Measurements from ENCODE around the gene EEF2KMT. TPM values are rescaled to one million over a fixed set of nuclear protein-coding genes. Genes with fewer than 3 reads are reported as not detected.

The EEF2KMT gene
- total and polyA plus RNA-seq, 9 of the 15 experiments (the other 6 are each of a cell fraction or from before 2014, with no cell fraction given) = 4.2 to 22.7 (median 12.8) TPM

DNA sequence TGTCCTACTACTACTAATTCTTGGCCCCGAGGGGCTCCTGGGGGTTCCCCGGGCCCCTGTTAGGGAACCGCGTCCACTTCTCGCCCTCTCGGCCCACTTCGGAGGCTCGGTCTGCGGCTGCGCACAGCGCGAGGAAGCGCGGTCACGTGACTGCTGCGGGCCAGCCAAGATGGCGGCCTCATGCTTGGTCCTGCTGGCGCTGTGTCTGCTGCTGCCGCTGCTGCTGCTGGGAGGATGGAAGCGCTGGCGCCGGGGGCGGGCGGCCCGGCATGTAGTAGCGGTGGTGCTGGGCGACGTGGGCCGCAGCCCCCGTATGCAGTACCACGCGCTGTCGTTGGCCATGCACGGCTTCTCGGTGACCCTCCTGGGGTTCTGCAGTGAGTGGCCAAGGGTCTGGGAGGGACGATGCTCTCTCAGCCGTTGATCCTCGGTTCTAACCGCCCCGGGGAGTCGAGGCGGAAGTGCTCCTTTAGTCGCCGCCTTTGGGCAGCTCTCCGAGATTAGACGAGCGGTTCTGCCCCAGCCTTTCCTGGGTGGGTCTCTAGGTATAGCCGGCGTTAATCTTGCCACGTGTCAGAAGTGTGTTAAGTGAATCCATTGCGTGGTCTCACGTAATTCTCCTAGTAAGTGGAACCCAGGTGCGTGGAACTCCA, 25.8 kb downstream of the EEF2KMT start, which contains the start of gene ALG1 (continued):
- TF ChIP-seq, protein P1, sequence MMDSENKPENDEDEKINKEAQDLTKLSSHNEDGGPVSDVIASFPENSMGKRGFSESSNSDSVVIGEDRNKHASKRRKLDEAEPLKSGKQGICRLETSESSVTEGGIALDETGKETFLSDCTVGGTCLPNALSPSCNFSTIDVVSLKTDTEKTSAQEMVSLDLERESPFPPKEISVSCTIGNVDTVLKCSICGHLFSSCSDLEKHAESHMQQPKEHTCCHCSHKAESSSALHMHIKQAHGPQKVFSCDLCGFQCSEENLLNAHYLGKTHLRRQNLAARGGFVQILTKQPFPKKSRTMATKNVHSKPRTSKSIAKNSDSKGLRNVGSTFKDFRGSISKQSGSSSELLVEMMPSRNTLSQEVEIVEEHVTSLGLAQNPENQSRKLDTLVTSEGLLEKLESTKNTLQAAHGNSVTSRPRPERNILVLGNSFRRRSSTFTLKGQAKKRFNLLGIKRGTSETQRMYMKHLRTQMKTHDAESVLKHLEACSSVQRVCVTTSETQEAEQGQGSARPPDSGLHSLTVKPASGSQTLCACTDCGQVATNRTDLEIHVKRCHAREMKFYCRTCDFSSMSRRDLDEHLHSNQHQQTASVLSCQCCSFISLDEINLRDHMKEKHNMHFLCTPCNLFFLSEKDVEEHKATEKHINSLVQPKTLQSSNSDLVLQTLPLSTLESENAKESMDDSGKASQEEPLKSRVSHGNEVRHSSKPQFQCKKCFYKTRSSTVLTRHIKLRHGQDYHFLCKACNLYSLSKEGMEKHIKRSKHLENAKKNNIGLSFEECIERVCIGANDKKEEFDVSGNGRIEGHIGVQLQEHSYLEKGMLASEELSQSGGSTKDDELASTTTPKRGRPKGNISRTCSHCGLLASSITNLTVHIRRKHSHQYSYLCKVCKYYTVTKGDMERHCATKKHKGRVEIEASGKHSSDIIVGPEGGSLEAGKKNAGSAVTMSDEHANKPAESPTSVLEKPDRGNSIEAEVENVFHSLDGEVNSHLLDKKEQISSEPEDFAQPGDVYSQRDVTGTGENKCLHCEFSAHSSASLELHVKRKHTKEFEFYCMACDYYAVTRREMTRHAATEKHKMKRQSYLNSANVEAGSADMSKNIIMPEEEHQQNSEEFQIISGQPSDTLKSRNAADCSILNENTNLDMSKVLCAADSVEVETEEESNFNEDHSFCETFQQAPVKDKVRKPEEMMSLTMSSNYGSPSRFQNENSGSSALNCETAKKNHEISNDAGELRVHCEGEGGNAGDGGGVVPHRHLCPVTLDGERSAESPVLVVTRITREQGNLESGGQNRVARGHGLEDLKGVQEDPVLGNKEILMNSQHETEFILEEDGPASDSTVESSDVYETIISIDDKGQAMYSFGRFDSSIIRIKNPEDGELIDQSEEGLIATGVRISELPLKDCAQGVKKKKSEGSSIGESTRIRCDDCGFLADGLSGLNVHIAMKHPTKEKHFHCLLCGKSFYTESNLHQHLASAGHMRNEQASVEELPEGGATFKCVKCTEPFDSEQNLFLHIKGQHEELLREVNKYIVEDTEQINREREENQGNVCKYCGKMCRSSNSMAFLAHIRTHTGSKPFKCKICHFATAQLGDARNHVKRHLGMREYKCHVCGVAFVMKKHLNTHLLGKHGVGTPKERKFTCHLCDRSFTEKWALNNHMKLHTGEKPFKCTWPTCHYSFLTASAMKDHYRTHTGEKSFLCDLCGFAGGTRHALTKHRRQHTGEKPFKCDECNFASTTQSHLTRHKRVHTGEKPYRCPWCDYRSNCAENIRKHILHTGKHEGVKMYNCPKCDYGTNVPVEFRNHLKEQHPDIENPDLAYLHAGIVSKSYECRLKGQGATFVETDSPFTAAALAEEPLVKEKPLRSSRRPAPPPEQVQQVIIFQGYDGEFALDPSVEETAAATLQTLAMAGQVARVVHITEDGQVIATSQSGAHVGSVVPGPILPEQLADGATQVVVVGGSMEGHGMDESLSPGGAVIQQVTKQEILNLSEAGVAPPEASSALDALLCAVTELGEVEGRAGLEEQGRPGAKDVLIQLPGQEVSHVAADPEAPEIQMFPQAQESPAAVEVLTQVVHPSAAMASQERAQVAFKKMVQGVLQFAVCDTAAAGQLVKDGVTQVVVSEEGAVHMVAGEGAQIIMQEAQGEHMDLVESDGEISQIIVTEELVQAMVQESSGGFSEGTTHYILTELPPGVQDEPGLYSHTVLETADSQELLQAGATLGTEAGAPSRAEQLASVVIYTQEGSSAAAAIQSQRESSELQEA (IDR thresholded peaks at IDR 0.05; ENCODE audit: low read depth) = no peak
- TF ChIP-seq, protein P2, sequence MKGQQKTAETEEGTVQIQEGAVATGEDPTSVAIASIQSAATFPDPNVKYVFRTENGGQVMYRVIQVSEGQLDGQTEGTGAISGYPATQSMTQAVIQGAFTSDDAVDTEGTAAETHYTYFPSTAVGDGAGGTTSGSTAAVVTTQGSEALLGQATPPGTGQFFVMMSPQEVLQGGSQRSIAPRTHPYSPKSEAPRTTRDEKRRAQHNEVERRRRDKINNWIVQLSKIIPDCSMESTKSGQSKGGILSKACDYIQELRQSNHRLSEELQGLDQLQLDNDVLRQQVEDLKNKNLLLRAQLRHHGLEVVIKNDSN (CRISPR knock-in tag; IDR thresholded peaks at IDR 0.05) = peak; percentile 96
- TF ChIP-seq, protein P3, sequence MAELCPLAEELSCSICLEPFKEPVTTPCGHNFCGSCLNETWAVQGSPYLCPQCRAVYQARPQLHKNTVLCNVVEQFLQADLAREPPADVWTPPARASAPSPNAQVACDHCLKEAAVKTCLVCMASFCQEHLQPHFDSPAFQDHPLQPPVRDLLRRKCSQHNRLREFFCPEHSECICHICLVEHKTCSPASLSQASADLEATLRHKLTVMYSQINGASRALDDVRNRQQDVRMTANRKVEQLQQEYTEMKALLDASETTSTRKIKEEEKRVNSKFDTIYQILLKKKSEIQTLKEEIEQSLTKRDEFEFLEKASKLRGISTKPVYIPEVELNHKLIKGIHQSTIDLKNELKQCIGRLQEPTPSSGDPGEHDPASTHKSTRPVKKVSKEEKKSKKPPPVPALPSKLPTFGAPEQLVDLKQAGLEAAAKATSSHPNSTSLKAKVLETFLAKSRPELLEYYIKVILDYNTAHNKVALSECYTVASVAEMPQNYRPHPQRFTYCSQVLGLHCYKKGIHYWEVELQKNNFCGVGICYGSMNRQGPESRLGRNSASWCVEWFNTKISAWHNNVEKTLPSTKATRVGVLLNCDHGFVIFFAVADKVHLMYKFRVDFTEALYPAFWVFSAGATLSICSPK (IDR thresholded peaks at IDR 0.05; ENCODE audit: borderline replicate concordance) = no peak
- TF ChIP-seq GTF2E2 (tag; IDR thresholded peaks at IDR 0.05) = peak; percentile 77
- TF ChIP-seq, protein P4, sequence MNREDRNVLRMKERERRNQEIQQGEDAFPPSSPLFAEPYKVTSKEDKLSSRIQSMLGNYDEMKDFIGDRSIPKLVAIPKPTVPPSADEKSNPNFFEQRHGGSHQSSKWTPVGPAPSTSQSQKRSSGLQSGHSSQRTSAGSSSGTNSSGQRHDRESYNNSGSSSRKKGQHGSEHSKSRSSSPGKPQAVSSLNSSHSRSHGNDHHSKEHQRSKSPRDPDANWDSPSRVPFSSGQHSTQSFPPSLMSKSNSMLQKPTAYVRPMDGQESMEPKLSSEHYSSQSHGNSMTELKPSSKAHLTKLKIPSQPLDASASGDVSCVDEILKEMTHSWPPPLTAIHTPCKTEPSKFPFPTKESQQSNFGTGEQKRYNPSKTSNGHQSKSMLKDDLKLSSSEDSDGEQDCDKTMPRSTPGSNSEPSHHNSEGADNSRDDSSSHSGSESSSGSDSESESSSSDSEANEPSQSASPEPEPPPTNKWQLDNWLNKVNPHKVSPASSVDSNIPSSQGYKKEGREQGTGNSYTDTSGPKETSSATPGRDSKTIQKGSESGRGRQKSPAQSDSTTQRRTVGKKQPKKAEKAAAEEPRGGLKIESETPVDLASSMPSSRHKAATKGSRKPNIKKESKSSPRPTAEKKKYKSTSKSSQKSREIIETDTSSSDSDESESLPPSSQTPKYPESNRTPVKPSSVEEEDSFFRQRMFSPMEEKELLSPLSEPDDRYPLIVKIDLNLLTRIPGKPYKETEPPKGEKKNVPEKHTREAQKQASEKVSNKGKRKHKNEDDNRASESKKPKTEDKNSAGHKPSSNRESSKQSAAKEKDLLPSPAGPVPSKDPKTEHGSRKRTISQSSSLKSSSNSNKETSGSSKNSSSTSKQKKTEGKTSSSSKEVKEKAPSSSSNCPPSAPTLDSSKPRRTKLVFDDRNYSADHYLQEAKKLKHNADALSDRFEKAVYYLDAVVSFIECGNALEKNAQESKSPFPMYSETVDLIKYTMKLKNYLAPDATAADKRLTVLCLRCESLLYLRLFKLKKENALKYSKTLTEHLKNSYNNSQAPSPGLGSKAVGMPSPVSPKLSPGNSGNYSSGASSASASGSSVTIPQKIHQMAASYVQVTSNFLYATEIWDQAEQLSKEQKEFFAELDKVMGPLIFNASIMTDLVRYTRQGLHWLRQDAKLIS (CRISPR knock-in tag; IDR thresholded peaks at IDR 0.05) = no peak
- peak; percentile 99 for TF ChIP-seq RAD51 (IDR thresholded peaks at IDR 0.05; ENCODE audit: borderline replicate concordance, low read depth)
- TF ChIP-seq, protein P5, sequence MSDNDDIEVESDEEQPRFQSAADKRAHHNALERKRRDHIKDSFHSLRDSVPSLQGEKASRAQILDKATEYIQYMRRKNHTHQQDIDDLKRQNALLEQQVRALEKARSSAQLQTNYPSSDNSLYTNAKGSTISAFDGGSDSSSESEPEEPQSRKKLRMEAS (CRISPR knock-in tag; IDR thresholded peaks at IDR 0.05) = peak; percentile 71
- TF ChIP-seq, protein P6, sequence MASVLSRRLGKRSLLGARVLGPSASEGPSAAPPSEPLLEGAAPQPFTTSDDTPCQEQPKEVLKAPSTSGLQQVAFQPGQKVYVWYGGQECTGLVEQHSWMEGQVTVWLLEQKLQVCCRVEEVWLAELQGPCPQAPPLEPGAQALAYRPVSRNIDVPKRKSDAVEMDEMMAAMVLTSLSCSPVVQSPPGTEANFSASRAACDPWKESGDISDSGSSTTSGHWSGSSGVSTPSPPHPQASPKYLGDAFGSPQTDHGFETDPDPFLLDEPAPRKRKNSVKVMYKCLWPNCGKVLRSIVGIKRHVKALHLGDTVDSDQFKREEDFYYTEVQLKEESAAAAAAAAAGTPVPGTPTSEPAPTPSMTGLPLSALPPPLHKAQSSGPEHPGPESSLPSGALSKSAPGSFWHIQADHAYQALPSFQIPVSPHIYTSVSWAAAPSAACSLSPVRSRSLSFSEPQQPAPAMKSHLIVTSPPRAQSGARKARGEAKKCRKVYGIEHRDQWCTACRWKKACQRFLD (CRISPR knock-in tag; IDR thresholded peaks at IDR 0.05) = no peak; the same call in 1 of the 2 replicates
- no peak for TF ChIP-seq ZNF253 (CRISPR knock-in tag; conservative IDR thresholded peaks at IDR 0.05)
- TF ChIP-seq EP400 (IDR thresholded peaks at IDR 0.05) = peak; percentile 89

Measured in K562 (cell line).